Left ventricle myocardium inferior (tissue), 1 donor: ENCODE measurements around the gene MTAP. TPM values are rescaled to one million over a fixed set of nuclear protein-coding genes. Genes with fewer than 3 reads are reported as not detected.

Experiments
- DNase-seq: peaks from one replicate; pipeline ENCODE4 v3.0.0-alpha.2; 2020
- H3K27ac ChIP-seq: fragments of 200-600 bp; replicated peaks from 2 replicates; pipeline ENCODE4 v1.8.0; 2021
- H3K27me3 ChIP-seq: fragments of 200-600 bp; 2 replicates; pipeline ENCODE4 v1.8.0; 2021; ENCODE audit warnings: low read depth
- H3K36me3 ChIP-seq: fragments of 200-600 bp; 2 replicates; pipeline ENCODE4 v1.8.0; 2021
- H3K4me1 ChIP-seq: fragments of 200-600 bp; 2 replicates; pipeline ENCODE4 v1.8.0; 2021
- H3K4me3 ChIP-seq: fragments of 200-600 bp; 2 replicates; pipeline ENCODE4 v1.8.0; 2021; ENCODE audit warnings: mild to moderate bottlenecking, moderate library complexity
- H3K9me3 ChIP-seq: fragments of 200-600 bp; replicated peaks from 2 replicates; pipeline ENCODE4 v1.8.0; 2021
- CTCF ChIP-seq: fragments of 200-600 bp; IDR thresholded peaks from 2 replicates; pipeline ENCODE4 v1.8.0; 2021; ENCODE audit warnings: antibody characterized with exemption, mild to moderate bottlenecking, borderline replicate concordance
- intact Hi-C: fragments of 100-400 bp; cut with micrococcal nuclease; formaldehyde crosslinking; loops from one replicate; pipeline ENCODE4 v1.11.0; 2022
- total RNA-seq: library from RNA; stranded (reverse); fragmentation: NEBNext Ultra II Directional; extraction: Animal tissue kit (Norgen Biotek cat#: 25700); gene quantifications from one replicate; pipeline ENCODE4 v1.2.1, GENCODE V29; 2021
- donor health status: DM: no; HTN: yes; CAD: no; lungs with severe emphysema.

The MTAP gene
- total RNA-seq, 1 donor from 2014 or later: 25.3 TPM

DNA sequence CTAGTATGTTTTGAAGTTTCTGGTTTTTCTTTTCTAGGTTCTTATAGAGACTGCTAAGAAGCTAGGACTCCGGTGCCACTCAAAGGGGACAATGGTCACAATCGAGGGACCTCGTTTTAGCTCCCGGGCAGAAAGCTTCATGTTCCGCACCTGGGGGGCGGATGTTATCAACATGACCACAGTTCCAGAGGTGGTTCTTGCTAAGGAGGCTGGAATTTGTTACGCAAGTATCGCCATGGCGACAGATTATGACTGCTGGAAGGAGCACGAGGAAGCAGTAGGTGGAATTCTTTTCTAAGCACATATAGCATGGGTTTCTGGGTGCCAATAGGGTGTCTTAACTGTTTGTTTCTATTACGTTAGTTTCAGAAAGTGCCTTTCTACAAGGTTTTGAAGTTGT is 52.2 kb downstream of the MTAP start:
- H3K4me3 ChIP-seq: no peak overlapping the region
- intact Hi-C loops: no loop called here
- no peak for DNase-seq
- H3K4me1 ChIP-seq: peaks cover 16% of the 10 kb centered on the region
- peaks cover 48% of the 10 kb centered on the region for H3K36me3 ChIP-seq
- H3K9me3 ChIP-seq: no peaks in the 10 kb centered on the region
- H3K27me3 ChIP-seq: no peaks in the 10 kb centered on the region
- TF ChIP-seq CTCF: no peak
- no peak overlapping the region for H3K27ac ChIP-seq

DNA sequence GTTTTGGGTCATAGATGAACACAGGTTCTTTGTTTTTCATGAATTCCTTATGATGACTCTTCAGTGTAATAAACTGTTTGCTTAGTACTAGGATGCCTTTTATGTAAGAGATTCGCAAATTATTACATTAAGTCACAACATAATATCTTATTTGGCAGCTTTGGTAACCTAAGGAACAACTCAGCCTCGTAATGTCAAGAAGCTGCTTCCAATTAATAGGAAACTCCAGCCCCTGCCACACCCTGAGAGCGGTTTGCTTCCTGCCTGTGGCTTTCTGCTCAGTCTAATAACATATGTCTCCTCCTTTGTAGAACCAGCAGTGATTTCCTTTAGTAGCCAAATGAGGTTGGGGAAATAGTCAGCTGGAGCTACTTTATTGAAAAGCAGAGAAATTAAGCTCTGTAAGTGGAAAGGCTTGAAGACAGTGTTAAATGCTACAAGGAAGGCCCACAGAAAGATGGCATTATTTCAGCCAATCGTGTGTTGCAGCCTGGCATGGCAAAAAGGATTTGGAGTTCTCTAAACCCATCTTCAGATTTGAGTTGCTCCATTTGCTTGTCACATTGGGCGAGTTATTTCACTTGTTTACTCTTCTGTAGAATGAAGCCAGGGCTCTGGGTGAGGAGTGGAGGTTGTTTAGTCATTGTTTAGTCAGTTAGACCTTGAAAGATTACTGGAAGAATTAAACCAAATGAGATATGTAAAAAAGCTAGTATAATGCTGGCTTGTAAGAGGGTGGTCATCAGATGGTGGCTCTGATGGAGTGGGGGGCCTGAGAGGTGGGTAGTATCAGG is 54.1 kb downstream of the MTAP start:
- no peaks in the 10 kb centered on the region for H3K9me3 ChIP-seq
- intact Hi-C loops: no loop called here
- TF ChIP-seq CTCF: no peak
- peak overlapping the region; percentile 9 for H3K27ac ChIP-seq
- no peak for DNase-seq
- H3K36me3 ChIP-seq: peaks cover 64% of the 10 kb centered on the region
- no peak overlapping the region for H3K4me3 ChIP-seq
- H3K27me3 ChIP-seq: no peaks in the 10 kb centered on the region
- peaks cover 16% of the 10 kb centered on the region for H3K4me1 ChIP-seq

GRCh38 chr9:21862871-21863270 is 60.4 kb downstream of the MTAP start:
- Histone ChIP-seq H3K9me3 (no peaks in the 10 kb centered on the region), H3K4me1 (no peaks in the 10 kb centered on the region), H3K36me3 (peaks cover 82% of the 10 kb centered on the region), H3K4me3 (no peak overlapping the region), H3K27me3 (no peaks in the 10 kb centered on the region), H3K27ac (no peak overlapping the region)
- no peak for TF ChIP-seq CTCF
- DNase-seq: no peak
- intact Hi-C loops: no loop called here

- no peaks in the 10 kb centered on the region for H3K4me1 ChIP-seq
- no peak overlapping the region for H3K27ac ChIP-seq
- no peak overlapping the region for H3K4me3 ChIP-seq
- no peaks in the 10 kb centered on the region for H3K9me3 ChIP-seq
- TF ChIP-seq CTCF: no peak
- peaks cover 83% of the 10 kb centered on the region for H3K36me3 ChIP-seq
- DNase-seq: no peak
- intact Hi-C loops: loop anchor here (2.0 kb wide), 1 partner anchor 24 kb away; no protein-coding TSS in a partner anchor
- H3K27me3 ChIP-seq: no peaks in the 10 kb centered on the region
Measured at GRCh38 chr9:21864505-21864904, 62.1 kb downstream of the MTAP start.

GRCh38 chr9:21866302-21866701 is 63.9 kb downstream of the MTAP start:
- DNase-seq: no peak
- Histone ChIP-seq H3K36me3 (peaks cover 74% of the 10 kb centered on the region), H3K4me1 (no peaks in the 10 kb centered on the region), H3K4me3 (no peak overlapping the region), H3K27me3 (no peaks in the 10 kb centered on the region), H3K9me3 (no peaks in the 10 kb centered on the region), H3K27ac (no peak overlapping the region)
- intact Hi-C loops: no loop called here
- TF ChIP-seq CTCF: no peak
